Panc1 (cell line): ENCODE data around the gene FIG4. TPM values are rescaled to one million over a fixed set of nuclear protein-coding genes. Genes with fewer than 3 reads are reported as not detected.
"Not testable (repeated sequence)": the region's sequence is repeated elsewhere in the genome, so short reads cannot be mapped to it uniquely, and the experiment has no call there.

Experiments used
- ATAC-seq: fragments of 200-7000 bp; cut with Tn5 transposase; 2 replicates; pipeline ENCODE4 v1.9.1; 2020; ENCODE audit warnings: mild to moderate bottlenecking, moderate library complexity
- BruUV-seq: library from RNA; stranded (reverse); fragments of 400-500 nt; replicated peaks from 2 replicates; lab custom pipeline; 2021; lab: Mats Ljungman, UMichigan
- CTCF ChIA-PET: fragments of 300-600 bp; sonication (Branson Sonifier 250); formaldehyde crosslinking; loops from one replicate; lab custom pipeline; 2022; ENCODE audit warnings: antibody characterized with exemption; lab: Charles Lee
- POLR2A ChIA-PET: fragments of 300-600 bp; sonication (Branson Sonifier 250); formaldehyde crosslinking; loops from one replicate; lab custom pipeline; 2022; ENCODE audit warnings: antibody characterized with exemption; lab: Charles Lee
- DNase-seq: peaks from one replicate; pipeline ENCODE4 v3.0.0-alpha.2; 2010; ENCODE audit warnings: low read depth, low spot score
- H3K27ac ChIP-seq: 2 replicates; pipeline ENCODE4 v1.5.1; 2011; ENCODE audit warnings: mild to moderate bottlenecking, low read length, inconsistent platforms
- H3K27me3 ChIP-seq: fragments of 200-500 bp; sonication (Bioruptor generic); 2 replicates; pipeline ENCODE4 v1.6.0; 2014; ENCODE audit warnings: low read length, inconsistent platforms; ENCODE audit not compliant: control insufficient read depth, insufficient read depth
- H3K36me3 ChIP-seq: fragments of 200-500 bp; sonication (Bioruptor generic); 2 replicates; pipeline ENCODE4 v1.5.1; 2014; ENCODE audit warnings: inconsistent platforms, mild to moderate bottlenecking, low read length, moderate library complexity; ENCODE audit not compliant: control insufficient read depth, insufficient read depth
- H3K4me1 ChIP-seq: 2 replicates; pipeline ENCODE4 v1.5.1; 2011; ENCODE audit warnings: inconsistent platforms, mild to moderate bottlenecking, low read length, moderate library complexity; ENCODE audit not compliant: control insufficient read depth, insufficient read depth
- H3K4me3 ChIP-seq, 2 experiments: 2 replicates each; pipeline ENCODE4 v1.5.1; 2011 to 2012; ENCODE audit warnings: low read depth in 2 of 2, low read length in 2 of 2, mild to moderate bottlenecking in 2 of 2, inconsistent platforms in 1 of 2, moderate library complexity in 1 of 2
- H3K9me3 ChIP-seq: fragments of 200-500 bp; sonication (Bioruptor generic); 2 replicates; pipeline ENCODE4 v1.5.1; 2014; ENCODE audit warnings: low read depth, mild to moderate bottlenecking, inconsistent platforms, low read length, moderate library complexity; ENCODE audit not compliant: control insufficient read depth, insufficient read depth
- POLR2AphosphoS5 ChIP-seq: IDR thresholded peaks from 2 replicates; pipeline ENCODE4 v1.6.1; 2012; ENCODE audit warnings: mild to moderate bottlenecking, low read depth, low read length, moderate library complexity
- SIN3A ChIP-seq: IDR thresholded peaks from 2 replicates; pipeline ENCODE4 v1.6.1; 2012; ENCODE audit warnings: low read depth, mild to moderate bottlenecking, low read length, moderate library complexity, borderline replicate concordance; ENCODE audit not compliant: insufficient read depth
- TCF7L2 ChIP-seq: IDR thresholded peaks from 2 replicates; pipeline ENCODE4 v1.6.1; 2011; ENCODE audit warnings: mild to moderate bottlenecking, low read depth, low read length, inconsistent platforms
- in situ Hi-C: cut with HindIII; loops from 2 replicates; pipeline ENCODE4 v1.10.0; 2016; ENCODE audit warnings: low sequenced_read_pairs, low pct_unique_long_range_greater_than_20kb
- intact Hi-C: fragments of 100-400 bp; cut with micrococcal nuclease; formaldehyde crosslinking; loops from one replicate; pipeline ENCODE4 v1.10.0; 2022; ENCODE audit not compliant: unreplicated experiment
- total RNA-seq: library from RNA; stranded (reverse); gene quantifications from one replicate; pipeline ENCODE4 v1.2.1, GENCODE V29; 2021; ENCODE audit not compliant: unreplicated experiment
- TF ChIP-seq, protein P1 (sequence below), 2 experiments: IDR thresholded peaks; 2 replicates each; pipeline ENCODE4 v1.6.1; 2011 to 2012; ENCODE audit warnings: low read depth in 2 of 2, control low read depth in 1 of 2, low read length in 1 of 2, mild to moderate bottlenecking in 1 of 2, moderate library complexity in 1 of 2; ENCODE audit not compliant: insufficient read depth in 1 of 2
- TF ChIP-seq, protein P2 (sequence below): fragments of 450-650 bp; IDR thresholded peaks from 2 replicates; pipeline ENCODE4 v1.5.1; 2017; ENCODE audit warnings: mild to moderate bottlenecking

FIG4 gene
- total RNA-seq, 1 experiment from 2014 or later: 19.0 TPM

DNA sequence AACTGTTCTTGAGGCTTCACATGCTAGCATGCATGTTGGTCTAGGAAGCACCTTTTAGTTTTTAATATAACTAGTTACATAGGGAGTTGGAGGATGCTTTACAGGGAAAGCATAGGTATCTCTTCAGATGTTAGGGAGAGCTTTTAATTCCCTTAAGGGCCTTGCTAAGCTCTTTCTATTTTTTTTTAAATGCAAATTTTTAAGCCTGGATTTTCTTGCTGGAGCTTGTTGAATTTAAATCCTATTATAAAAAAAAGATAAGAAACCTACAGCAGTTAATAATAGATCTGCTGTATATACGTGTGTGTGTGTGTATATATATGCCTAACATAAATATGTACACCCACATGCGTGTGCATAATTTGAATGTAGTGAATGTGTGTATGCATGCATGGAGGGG, 79.0 kb downstream of the FIG4 start:
- Histone ChIP-seq H3K9me3 (no peaks in the 10 kb centered on the region), H3K36me3 (no peaks in the 10 kb centered on the region), H3K4me1 (no peaks in the 10 kb centered on the region), H3K27ac (no peak overlapping the region), H3K27me3 (no peaks in the 10 kb centered on the region), H3K4me3 (no peak overlapping the region)
- TF ChIP-seq POLR2AphosphoS5: no peak
- TF ChIP-seq TCF7L2: no peak
- TF ChIP-seq, protein P1, sequence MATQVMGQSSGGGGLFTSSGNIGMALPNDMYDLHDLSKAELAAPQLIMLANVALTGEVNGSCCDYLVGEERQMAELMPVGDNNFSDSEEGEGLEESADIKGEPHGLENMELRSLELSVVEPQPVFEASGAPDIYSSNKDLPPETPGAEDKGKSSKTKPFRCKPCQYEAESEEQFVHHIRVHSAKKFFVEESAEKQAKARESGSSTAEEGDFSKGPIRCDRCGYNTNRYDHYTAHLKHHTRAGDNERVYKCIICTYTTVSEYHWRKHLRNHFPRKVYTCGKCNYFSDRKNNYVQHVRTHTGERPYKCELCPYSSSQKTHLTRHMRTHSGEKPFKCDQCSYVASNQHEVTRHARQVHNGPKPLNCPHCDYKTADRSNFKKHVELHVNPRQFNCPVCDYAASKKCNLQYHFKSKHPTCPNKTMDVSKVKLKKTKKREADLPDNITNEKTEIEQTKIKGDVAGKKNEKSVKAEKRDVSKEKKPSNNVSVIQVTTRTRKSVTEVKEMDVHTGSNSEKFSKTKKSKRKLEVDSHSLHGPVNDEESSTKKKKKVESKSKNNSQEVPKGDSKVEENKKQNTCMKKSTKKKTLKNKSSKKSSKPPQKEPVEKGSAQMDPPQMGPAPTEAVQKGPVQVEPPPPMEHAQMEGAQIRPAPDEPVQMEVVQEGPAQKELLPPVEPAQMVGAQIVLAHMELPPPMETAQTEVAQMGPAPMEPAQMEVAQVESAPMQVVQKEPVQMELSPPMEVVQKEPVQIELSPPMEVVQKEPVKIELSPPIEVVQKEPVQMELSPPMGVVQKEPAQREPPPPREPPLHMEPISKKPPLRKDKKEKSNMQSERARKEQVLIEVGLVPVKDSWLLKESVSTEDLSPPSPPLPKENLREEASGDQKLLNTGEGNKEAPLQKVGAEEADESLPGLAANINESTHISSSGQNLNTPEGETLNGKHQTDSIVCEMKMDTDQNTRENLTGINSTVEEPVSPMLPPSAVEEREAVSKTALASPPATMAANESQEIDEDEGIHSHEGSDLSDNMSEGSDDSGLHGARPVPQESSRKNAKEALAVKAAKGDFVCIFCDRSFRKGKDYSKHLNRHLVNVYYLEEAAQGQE (IDR thresholded peaks at IDR 0.05; ENCODE audit: insufficient read depth in 1 of 2, low read depth in 2 of 2, low read length in 1 of 2): no peak
- no peak for TF ChIP-seq SIN3A
- TF ChIP-seq, protein P2, sequence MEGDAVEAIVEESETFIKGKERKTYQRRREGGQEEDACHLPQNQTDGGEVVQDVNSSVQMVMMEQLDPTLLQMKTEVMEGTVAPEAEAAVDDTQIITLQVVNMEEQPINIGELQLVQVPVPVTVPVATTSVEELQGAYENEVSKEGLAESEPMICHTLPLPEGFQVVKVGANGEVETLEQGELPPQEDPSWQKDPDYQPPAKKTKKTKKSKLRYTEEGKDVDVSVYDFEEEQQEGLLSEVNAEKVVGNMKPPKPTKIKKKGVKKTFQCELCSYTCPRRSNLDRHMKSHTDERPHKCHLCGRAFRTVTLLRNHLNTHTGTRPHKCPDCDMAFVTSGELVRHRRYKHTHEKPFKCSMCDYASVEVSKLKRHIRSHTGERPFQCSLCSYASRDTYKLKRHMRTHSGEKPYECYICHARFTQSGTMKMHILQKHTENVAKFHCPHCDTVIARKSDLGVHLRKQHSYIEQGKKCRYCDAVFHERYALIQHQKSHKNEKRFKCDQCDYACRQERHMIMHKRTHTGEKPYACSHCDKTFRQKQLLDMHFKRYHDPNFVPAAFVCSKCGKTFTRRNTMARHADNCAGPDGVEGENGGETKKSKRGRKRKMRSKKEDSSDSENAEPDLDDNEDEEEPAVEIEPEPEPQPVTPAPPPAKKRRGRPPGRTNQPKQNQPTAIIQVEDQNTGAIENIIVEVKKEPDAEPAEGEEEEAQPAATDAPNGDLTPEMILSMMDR: no peak
- intact Hi-C loops (no loop called here), in situ Hi-C loops (no loop called here)
- no peak for ATAC-seq
- POLR2A ChIA-PET: no interaction called here
- no peak for DNase-seq
- no TSS peak for BruUV-seq
- CTCF ChIA-PET: no interaction called here

DNA sequence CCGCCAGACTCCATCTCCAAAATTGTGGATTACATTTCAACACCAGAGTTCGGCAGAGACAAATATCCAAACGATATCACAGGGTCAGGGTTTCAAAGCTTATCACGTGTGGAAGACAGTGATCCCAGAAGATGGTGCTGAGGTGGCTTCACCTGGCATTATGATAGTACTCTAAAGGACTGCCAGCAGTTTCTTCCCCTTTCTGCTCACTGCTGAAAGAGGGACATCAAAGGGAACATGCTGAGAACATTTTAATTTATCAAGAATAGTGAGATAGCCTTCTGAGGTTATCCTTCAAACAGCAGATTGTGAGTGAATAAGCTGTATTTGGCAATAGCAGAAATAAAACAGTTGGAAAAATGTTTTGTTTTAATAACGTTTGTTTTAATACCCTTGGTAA, 79.7 kb downstream of the FIG4 start:
- TF ChIP-seq POLR2AphosphoS5 (no peak), TCF7L2 (no peak), SIN3A (no peak)
- TF ChIP-seq, protein P1 (IDR thresholded peaks at IDR 0.05; ENCODE audit: insufficient read depth in 1 of 2, low read depth in 2 of 2, low read length in 1 of 2): no peak
- TF ChIP-seq, protein P2: no peak
- BruUV-seq: no TSS peak
- in situ Hi-C loops (no loop called here), intact Hi-C loops (no loop called here)
- DNase-seq (no peak), ATAC-seq (no peak)
- Histone ChIP-seq H3K27ac (no peak overlapping the region), H3K27me3 (no peaks in the 10 kb centered on the region), H3K4me1 (no peaks in the 10 kb centered on the region), H3K4me3 (no peak overlapping the region), H3K36me3 (no peaks in the 10 kb centered on the region), H3K9me3 (no peaks in the 10 kb centered on the region)
- ChIA-PET CTCF (no interaction called here), POLR2A (no interaction called here)

DNA sequence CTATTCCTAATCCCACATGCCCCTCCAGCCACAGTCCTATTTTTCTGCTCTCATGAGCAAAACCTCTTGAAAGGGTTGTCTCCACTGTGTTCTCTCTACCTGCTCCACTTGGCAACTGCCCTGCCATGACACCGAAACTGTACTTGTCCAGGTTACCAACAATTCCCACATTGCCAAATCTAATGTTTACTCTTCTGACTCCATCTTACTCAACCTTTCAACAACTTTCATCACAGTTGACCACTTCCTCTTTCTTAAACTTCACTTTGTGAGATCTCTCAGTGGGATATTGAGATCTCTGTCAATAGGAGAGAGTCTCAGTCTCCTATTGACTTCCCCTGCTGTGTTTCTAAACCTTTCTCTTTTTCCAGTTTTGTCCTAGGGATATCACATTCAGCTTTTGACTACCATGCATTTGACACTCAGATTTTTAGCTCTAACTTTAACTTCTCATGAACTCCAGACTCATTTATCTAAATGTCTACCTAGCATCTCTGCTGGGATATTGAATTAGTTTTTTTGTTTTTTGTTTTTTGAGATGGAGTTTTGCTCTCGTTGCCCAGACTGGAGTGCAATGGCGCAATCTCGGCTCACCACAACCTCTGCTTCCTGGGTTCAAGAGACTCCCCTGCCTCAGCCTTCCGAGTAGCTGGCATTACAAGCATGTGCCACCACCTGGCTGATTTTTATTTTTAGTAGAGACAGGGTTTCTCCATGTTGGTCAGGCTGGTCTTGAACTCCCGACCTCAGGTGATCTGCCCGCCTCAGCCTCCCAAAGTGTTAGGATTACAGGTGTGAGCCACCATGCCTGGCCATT, 81.1 kb downstream of the FIG4 start:
- ATAC-seq, H3K36me3 ChIP-seq, in situ Hi-C loops, H3K4me1 ChIP-seq, BruUV-seq, H3K27me3 ChIP-seq, POLR2A ChIA-PET, H3K4me3 ChIP-seq, H3K9me3 ChIP-seq, CTCF ChIA-PET, DNase-seq, H3K27ac ChIP-seq, intact Hi-C loops: not testable (repeated sequence)
